Fibroblast of skin of back (primary cell): Measurements from ENCODE around the gene CDH23.
A peak's percentile ranks its signal among the peaks of the same experiment; 100 is the strongest.

Experiments used
- DNase-seq: peaks from one replicate; pipeline ENCODE4 v3.0.0-alpha.2; 2013

CDH23 gene

GRCh38 chr10:71864911-71865361 lies 468.2 kb downstream of the CDH23 start:
- peak; percentile 79 for DNase-seq
